Measurements from ENCODE around the gene PTTG1IP.

DNA sequence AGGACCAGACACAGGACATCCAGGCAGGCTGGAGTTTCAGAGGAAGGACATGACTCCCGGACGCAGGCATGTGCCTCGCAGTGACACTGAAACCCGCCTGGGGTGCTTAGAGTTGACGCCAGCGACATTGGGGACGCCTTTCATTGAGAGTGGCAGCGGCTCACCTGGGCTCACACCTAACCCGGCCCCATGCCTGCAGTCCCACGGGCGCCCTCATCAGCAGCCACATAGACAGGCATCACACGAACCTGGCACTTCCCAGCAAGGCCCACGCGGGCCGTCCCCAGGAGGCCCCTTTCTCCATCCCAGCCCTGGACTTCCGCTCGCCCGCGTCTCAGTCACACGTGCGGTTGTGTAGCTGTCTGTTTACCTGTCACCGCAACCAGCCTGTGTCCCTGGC is 30.2 kb upstream of the PTTG1IP start:
- TF ChIP-seq, protein P1, sequence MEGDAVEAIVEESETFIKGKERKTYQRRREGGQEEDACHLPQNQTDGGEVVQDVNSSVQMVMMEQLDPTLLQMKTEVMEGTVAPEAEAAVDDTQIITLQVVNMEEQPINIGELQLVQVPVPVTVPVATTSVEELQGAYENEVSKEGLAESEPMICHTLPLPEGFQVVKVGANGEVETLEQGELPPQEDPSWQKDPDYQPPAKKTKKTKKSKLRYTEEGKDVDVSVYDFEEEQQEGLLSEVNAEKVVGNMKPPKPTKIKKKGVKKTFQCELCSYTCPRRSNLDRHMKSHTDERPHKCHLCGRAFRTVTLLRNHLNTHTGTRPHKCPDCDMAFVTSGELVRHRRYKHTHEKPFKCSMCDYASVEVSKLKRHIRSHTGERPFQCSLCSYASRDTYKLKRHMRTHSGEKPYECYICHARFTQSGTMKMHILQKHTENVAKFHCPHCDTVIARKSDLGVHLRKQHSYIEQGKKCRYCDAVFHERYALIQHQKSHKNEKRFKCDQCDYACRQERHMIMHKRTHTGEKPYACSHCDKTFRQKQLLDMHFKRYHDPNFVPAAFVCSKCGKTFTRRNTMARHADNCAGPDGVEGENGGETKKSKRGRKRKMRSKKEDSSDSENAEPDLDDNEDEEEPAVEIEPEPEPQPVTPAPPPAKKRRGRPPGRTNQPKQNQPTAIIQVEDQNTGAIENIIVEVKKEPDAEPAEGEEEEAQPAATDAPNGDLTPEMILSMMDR (IDR thresholded peaks at IDR 0.05), result no peak
- no peak for TF ChIP-seq POLR2A (IDR thresholded peaks at IDR 0.05)
